HG02610 (cell line): ENCODE measurements around the gene ATP5F1D.

ENCODE experiments used
- ATAC-seq: cut with Tn5 transposase; IDR thresholded peaks from one replicate; pipeline ENCODE4 v1.9.1; 2021; ENCODE audit warnings: mild to moderate bottlenecking, moderate library complexity; ENCODE audit not compliant: unreplicated experiment

The ATP5F1D gene

DNA sequence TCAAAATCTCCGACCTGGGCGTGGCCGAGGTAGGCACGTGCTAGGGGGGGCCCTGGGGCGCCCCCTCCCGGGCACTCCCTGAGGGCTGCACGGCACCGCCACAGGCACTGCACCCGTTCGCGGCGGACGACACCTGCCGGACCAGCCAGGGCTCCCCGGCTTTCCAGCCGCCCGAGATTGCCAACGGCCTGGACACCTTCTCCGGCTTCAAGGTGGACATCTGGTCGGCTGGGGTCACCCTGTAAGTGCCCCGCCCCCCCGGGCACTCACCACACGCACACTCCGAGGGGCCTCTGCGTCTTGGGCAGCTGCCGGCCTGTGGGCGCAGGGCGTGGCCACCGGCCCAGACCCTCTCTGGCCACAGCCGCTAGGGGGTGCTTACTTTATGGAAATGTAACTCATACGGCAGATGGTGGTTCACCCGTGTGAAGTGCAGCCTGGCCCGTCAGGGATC lies 21.0 kb upstream of the ATP5F1D start:
- no peak for ATAC-seq

DNA sequence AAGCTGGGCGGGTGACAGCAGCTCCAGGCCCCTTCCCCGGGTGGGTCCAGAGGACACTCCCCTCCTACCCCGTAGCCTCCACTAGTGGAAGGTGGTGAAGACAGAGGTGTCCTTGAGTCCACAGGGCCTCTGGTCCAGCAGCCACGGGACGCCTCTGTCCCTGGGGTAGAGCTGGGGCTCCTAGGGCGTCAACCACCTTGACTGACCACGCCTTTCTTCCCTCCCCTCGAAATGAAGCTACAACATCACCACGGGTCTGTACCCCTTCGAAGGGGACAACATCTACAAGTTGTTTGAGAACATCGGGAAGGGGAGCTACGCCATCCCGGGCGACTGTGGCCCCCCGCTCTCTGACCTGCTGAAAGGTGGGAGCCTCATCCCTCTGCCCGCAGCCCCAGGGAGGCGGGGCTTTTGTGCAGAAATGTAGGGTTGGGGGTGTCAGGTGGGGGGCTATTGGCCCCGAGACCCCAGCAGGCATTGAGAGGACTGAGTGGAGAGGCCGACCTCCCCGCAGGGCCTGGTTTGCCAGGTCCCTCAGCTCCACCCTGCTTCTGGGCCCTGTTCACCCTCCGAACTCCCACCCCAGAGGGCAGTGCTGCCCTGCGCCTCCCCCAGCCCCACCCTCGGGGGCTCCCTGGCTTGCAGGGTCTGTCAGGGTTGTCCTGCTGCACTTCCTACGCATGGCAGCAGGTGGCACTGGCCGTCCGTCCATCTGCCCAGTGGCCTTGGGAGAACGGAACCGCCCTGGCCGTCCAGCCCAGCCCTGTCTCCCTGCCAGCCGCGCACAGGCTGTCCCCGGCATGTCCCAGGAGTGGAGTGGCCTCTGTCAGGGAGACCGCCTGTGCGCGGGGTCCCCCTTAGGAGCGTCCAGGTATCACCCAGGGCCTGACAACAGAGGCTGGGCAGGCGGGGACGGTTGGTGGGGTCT lies 20.3 kb upstream of the ATP5F1D start:
- no peak for ATAC-seq

- no peak for ATAC-seq
Measured at GRCh38 chr19:1221904-1222255, 19.7 kb upstream of the ATP5F1D start.

DNA sequence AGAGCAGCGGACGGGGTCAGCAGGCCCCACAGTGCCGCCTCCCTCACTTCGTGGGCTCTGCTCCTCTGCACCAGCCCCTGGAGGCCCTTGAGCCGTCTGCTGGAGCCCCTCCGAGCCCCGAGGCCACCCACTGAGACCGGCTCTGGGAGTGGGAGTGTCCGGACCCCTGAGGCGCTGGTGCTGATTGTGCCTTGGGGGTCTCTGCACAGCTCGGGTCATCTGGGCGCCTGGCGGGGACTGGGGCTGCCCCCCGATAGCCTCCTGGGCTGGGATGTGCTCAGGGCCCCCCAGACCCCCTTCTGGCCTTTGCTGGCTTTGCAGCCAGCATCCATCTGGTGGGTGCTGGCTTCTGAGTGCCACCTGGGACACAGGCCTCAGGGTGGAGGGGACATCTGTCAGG lies 19.2 kb upstream of the ATP5F1D start:
- no peak for ATAC-seq

GRCh38 chr19:1223018-1223855 lies 18.3 kb upstream of the ATP5F1D start:
- no peak for ATAC-seq

GRCh38 chr19:1224047-1224825 lies 17.3 kb upstream of the ATP5F1D start:
- no peak for ATAC-seq

- no peak for ATAC-seq
Measured at GRCh38 chr19:1224847-1225246, 16.7 kb upstream of the ATP5F1D start.

DNA sequence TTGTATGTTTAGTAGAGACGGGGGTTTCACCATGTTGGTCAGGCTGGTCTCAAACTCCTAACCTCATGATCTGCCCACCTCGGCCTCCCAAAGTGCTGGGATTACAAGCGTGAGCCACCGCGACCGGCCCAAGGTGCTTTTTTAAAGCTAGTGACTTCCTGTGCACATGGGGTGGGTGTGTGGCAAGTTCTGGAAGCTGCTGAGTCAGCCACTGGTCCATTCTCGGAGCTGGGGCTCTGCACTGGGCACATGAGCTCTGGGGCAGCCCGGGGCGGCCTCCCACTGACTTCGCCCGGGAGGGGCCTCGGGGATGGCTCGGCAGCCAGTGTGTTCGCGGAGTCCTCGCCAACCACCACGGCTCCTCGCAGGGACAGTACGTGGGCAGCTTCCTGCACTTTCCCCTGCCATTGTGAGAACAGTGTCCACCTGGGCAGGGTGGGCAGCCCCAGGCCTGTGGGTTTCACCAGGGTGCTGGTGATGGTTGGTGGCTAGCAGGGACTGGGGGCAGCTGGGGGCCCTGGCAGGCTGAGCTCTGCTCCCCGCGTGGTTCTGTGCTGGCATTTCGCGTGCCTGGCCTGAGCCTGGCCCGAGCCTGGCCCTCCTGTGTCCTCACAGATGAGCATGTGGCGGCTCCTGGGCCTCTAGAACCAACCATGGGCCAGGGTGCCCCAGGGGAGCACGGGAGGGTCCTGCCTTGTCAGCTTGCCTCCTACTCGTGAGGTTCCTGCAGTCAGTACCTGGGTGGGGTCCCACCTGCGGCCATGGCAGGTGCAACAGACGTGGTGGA lies 15.9 kb upstream of the ATP5F1D start:
- ATAC-seq = no peak

- ATAC-seq = no peak
Measured at GRCh38 chr19:1226227-1226518, 15.4 kb upstream of the ATP5F1D start.

- no peak for ATAC-seq
Measured at GRCh38 chr19:1226522-1227303, 14.8 kb upstream of the ATP5F1D start.

- no peak for ATAC-seq
Measured at GRCh38 chr19:1227304-1228054, 14.1 kb upstream of the ATP5F1D start.

- no peak for ATAC-seq
Measured at GRCh38 chr19:1228161-1228957, 13.2 kb upstream of the ATP5F1D start.

DNA sequence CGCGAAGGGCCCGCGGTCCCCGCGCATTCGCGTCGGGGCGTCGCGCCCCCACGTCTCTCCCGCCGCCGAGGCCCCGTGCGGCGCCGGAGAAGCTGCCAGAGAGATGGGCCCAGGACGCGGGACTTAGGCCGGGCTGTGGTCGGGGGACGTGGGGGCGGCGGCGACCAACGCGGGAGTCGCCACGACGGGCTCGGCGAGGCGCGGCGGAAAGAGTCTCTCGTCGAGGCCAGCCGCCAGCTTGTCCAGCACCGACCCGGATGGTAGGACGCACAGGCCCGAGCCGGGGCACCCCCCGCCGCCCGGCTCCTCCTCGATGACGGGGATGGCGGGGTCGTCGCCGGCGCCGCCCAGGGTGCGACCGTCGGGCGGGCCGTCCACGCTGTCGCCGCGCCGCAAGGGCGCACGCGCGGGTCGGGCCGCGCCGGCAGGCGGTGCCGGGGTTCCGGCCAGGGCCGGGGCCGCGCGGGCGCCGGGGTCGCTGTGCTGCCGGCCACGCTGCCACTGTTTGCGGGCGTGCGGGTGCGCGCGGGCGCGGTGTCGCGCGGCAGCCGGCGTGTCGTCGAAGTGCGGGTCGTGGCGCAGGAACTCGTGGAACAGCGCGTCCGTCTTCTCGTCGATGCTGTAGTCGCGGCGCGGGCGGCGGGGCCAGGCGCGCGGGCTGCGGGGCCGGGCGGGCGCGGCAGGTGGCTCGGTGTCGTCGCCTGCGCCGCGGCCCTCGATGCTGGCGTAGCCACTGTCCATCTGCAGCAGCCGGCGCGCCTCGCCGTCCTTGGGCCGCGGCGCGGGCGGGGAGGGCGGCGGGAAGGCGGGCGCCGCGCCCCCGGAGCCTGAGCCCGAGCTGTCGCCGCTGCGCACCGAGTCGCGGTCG lies 12.3 kb upstream of the ATP5F1D start:
- no peak for ATAC-seq

DNA sequence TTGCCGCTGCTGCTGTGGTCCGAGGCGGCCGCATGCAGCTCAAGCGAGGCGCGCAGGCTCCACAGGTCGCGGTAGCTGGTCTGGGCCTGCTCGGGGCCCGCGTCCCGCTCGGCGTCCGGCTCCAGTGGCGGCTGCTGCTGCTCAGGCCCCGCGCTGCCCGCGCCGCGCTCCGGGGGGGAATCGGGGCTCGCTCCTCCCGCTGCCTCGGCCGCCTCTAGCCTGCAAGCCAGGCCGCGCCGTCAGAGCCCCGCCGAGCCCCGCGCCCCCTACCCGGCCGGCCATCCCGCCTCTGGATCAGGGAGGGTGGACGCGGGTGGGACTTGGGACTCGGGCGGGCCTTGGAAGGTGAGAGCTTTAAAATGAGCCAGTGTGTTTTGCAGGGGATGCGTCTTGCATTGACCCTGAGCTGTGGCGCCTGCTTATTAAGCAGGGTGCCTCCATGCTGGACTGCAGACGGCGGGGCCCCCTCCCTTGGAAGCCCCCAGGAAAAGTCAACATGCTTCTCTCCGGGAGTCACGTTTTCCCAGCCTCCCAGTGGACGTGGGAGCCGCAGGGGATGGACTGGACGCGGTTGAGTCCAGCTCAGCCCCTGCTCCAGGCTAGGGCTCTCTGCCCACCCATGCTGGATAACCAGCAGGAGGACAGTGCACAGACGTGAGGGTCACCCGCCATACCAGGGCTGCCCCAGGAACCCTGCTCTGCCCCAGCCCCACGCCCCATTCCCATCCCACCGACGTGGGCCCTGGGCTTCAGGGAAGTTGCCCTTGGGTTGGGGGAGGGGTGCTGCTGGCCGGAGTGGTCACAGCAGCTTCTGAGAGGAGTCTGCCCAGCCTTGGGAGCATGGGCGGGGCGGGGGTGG lies 11.4 kb upstream of the ATP5F1D start:
- no peak for ATAC-seq

DNA sequence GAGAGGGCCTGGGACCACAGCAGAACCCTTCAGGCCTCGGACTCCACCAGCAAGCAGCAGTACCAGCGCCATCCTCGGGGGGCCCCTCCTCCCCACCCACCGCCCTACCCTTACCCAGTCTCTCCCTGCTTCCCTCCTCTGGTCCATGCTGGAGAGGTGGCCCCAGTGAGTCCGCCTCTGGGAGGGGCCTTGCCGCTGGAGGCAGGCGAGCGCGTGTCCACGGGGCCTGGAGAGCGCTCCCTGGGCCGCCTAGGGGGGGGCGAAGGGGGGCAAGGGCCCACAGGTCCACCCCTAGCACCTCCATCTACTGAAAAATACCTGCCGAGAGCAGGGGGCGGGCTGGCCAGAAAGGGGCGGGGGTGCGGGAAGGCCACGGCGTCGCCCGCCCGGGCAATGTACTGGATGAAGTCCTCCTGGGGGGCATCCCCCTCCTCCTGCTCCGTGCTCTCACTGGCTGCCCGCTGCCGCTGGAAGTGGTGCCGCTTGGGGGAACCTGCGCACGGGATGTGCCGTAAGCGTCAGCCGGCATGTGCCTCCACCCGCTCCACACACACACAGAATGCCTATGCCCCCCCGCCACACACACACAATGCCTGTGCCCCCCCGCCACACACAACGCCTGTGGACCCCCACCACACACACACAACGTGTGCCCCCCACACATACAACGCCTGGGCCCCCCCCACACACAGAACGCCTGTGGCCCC lies 10.6 kb upstream of the ATP5F1D start:
- ATAC-seq = no peak
